GM12878 (cell line): ENCODE measurements around the gene ELMO2. TPM values are rescaled to one million over a fixed set of nuclear protein-coding genes. Genes with fewer than 3 reads are reported as not detected.
A peak's percentile ranks its signal among the peaks of the same experiment; 100 is the strongest.

Source experiments
- ATAC-seq: fragments of 200-7000 bp; cut with Tn5 transposase; 3 replicates; pipeline ENCODE4 v1.9.1; 2020; ENCODE audit warnings: mild to moderate bottlenecking, moderate library complexity
- BruUV-seq: library from RNA; stranded (reverse); fragments of 400-500 nt; replicated peaks from 2 replicates; lab custom pipeline; 2021; lab: Mats Ljungman, UMichigan
- CTCF ChIA-PET: fragments of 300-600 bp; sonication (Branson Sonifier 250); formaldehyde crosslinking; extraction: SDS; loops from one replicate; lab custom pipeline; 2021; ENCODE audit warnings: inconsistent platforms; lab: Yijun Ruan, JAX
- POLR2A ChIA-PET: fragments of 350-600 bp; formaldehyde crosslinking; extraction: SDS; loops from one replicate; lab custom pipeline; 2021; ENCODE audit warnings: inconsistent platforms; lab: Charles Lee
- RAD21 ChIA-PET: fragments of 300-600 bp; sonication (Branson Sonifier 250); formaldehyde crosslinking; loops from one replicate; lab custom pipeline; 2023; ENCODE audit warnings: antibody characterized with exemption; ENCODE audit not compliant: unreplicated experiment; lab: Charles Lee
- SMC1A ChIA-PET: fragments of 300-600 bp; sonication (Branson Sonifier 250); formaldehyde crosslinking; loops from one replicate; lab custom pipeline; 2023; ENCODE audit not compliant: unreplicated experiment, uncharacterized antibody; lab: Charles Lee
- DNase-seq: peaks from one replicate; pipeline ENCODE4 v3.0.0-alpha.2; 2011; ENCODE audit warnings: low read depth, low spot score
- FAIRE-seq: peaks from 3 replicates; lab custom pipeline; 2011; peaks lifted over from hg19 to GRCh38; lab: Jason Lieb, UNC
- H2AFZ ChIP-seq: 2 replicates; pipeline ENCODE4 v1.6.0; 2011; ENCODE audit warnings: low read depth, low read length, control low read depth; ENCODE audit not compliant: control insufficient read depth
- H3K27ac ChIP-seq: 2 replicates; pipeline ENCODE4 v1.5.1; 2011; ENCODE audit warnings: control low read depth; ENCODE audit not compliant: control insufficient read depth, insufficient read depth
- H3K27me3 ChIP-seq, 2 experiments: replicated peaks in 1 of 2; 2 replicates each; pipeline versions ENCODE4 v1.6.0 to v1.6.1; 2011; ENCODE audit warnings: low read length in 1 of 2; ENCODE audit not compliant: control insufficient read depth in 2 of 2, insufficient read depth in 2 of 2
- H3K36me3 ChIP-seq, 2 experiments: 2 replicates each; pipeline ENCODE4 v1.5.1; 2011; ENCODE audit warnings: low read length in 1 of 2; ENCODE audit not compliant: control insufficient read depth in 2 of 2, insufficient read depth in 2 of 2
- H3K4me1 ChIP-seq: 2 replicates; pipeline ENCODE4 v1.6.1; 2011; ENCODE audit warnings: mild to moderate bottlenecking, low read length, moderate library complexity, mixed read lengths; ENCODE audit not compliant: control insufficient read depth, insufficient read depth
- H3K4me2 ChIP-seq: 2 replicates; pipeline ENCODE4 v1.6.0; 2011; ENCODE audit warnings: control low read depth; ENCODE audit not compliant: control insufficient read depth, insufficient read depth
- H3K4me3 ChIP-seq: fragments of 200-600 bp; sonication (generic); 2 replicates; pipeline ENCODE4 v1.5.1; 2016
- H3K79me2 ChIP-seq: 2 replicates; pipeline ENCODE4 v1.6.0; 2011; ENCODE audit warnings: low read length; ENCODE audit not compliant: control insufficient read depth, insufficient read depth
- H3K9ac ChIP-seq: 2 replicates; pipeline ENCODE4 v1.8.0; 2011; ENCODE audit warnings: low read length, control low read depth, mixed read lengths; ENCODE audit not compliant: control insufficient read depth, insufficient read depth
- H3K9me3 ChIP-seq: replicated peaks from 3 replicates; pipeline ENCODE4 v1.5.1; 2011; ENCODE audit warnings: mild to moderate bottlenecking, low read length; ENCODE audit not compliant: control insufficient read depth, insufficient read depth
- H4K20me1 ChIP-seq: 2 replicates; pipeline ENCODE4 v1.6.0; 2011; ENCODE audit not compliant: control insufficient read depth, insufficient read depth
- BMI1 ChIP-seq: fragments of 450-650 bp; IDR thresholded peaks from 2 replicates; pipeline ENCODE4 v1.6.1; 2016; ENCODE audit warnings: mild to moderate bottlenecking, moderate library complexity, borderline replicate concordance
- POLR2A ChIP-seq: IDR thresholded peaks from 2 replicates; pipeline ENCODE4 v1.6.1; 2011; ENCODE audit warnings: low read depth, mild to moderate bottlenecking, low read length
- SRF ChIP-seq, 2 experiments: IDR thresholded peaks; 2 replicates each; pipeline ENCODE4 v1.6.1; 2011; ENCODE audit warnings: low read depth in 2 of 2, low read length in 2 of 2, mild to moderate bottlenecking in 1 of 2, moderate library complexity in 1 of 2
- WGBS: methylation state at CpG from one replicate; pipeline ENCODE4 v1.1.6; 2016; ENCODE audit warnings: low lambda C conversion rate; ENCODE audit not compliant: insufficient replicate concordance, insufficient coverage; ENCODE audit errors: missing lambda C conversion rate; 5-methylcytosine and 5-hydroxymethylcytosine counted together
- in situ Hi-C: fragments of 300-500 bp; cut with MboI; formaldehyde crosslinking; loops from 9 replicates; pipeline ENCODE4 v1.14.3; 2018; ENCODE audit warnings: mixed read lengths
- intact Hi-C: fragments of 100-400 bp; cut with micrococcal nuclease; formaldehyde crosslinking; loops from one replicate; pipeline ENCODE4 v1.14.2; 2022; ENCODE audit not compliant: unreplicated experiment
- polyA plus RNA-seq, 11 experiments: library from polyadenylated mRNA; depleted of rRNA in 4 of 11; unstranded in 6 of 11; stranded (reverse) in 5 of 11; fragments of >200 nt; fragmentation: Nextera tagmentation in 4 of 11; fragmentation: Illumina TruSeq in 1 of 11; extraction: Ambion mirVana in 4 of 11; extraction: Trizol in 1 of 11; gene quantifications; 1 replicate in 1 of 11; 2 replicates in 10 of 11; pipeline versions ENCODE4 v1.2.1 to v1.2.3, GENCODE V29; 2011 to 2016; ENCODE audit warnings: inconsistent platforms in 2 of 11, missing spikeins in 2 of 11, low read depth in 1 of 11
- total RNA-seq, 4 experiments: library from RNA; depleted of rRNA in 3 of 4; stranded (reverse); fragments of >200 nt in 3 of 4; fragmentation: Illumina TruSeq in 1 of 4; extraction: Trizol in 1 of 4; gene quantifications; 2 replicates each; pipeline versions ENCODE4 v1.2.1 to v1.2.3, GENCODE V29; 2013 to 2021

The ELMO2 gene
- total and polyA plus RNA-seq, 10 of the 15 experiments (the other 5 are each of a cell fraction or from before 2014, with no cell fraction given), result 14.2 to 40.2 (median 37.6) TPM

DNA sequence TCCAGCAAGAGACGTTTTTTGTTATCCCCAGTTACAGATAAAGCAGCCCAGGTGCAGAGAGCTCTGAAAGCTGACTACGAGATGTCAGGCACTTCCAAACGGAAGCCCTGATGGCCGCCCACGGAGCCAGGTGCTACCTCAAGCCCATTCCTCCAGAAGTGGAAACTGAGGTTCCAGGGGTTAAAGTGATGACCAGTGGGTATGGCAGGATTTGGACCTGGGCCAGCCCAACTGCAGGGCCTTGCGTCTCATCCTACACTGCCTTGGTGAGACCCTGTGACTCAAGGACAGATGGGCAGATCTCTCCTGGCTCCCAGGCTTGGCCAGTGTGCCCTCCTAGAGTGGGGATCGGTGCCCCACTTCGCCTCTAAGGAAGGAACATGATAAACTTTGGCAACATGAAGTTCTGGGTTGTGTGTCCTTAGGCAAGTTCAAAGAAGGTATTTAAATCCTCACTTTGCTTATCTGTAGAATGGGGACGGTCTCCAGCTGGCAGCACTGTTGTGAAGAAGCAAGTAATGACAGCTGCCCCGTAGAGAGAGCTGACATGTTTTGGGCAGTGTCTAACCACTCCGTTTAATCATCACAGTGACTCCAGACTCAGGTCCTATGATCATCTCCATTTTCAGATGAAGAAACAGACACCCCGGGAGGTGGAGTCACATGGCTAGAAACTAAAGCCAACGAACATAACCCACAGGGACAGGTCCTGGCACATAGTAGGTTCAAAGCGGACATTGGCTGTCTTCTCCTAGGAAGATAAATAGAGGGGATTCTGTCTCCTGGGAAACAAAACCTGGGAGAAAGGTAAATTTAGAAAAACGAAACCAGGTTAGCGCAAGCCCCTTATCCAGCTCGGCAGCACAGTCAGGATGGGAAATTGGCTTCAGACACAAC, 63.7 kb downstream of the ELMO2 start:
- Histone ChIP-seq H4K20me1 (no peaks in the 10 kb centered on the region), H2AFZ (no peak overlapping the region), H3K36me3 (no peaks in the 10 kb centered on the region), H3K27ac (no peak overlapping the region), H3K4me3 (no peak overlapping the region), H3K79me2 (no peaks in the 10 kb centered on the region), H3K4me2 (no peak overlapping the region), H3K9ac (no peak overlapping the region), H3K4me1 (no peaks in the 10 kb centered on the region), H3K27me3 (peaks cover 0 to 1% of the 10 kb centered on the region in 2 experiments; a peak in 2 of 4 replicates), H3K9me3 (no peaks in the 10 kb centered on the region)
- no TSS peak for BruUV-seq
- POLR2A ChIA-PET, result no interaction called here
- FAIRE-seq (no peak), ATAC-seq (no peak), DNase-seq (no peak)
- TF ChIP-seq BMI1, result no peak
- TF ChIP-seq POLR2A, result peak; percentile 28; the same call in 1 of the 2 replicates
- 23% methylated on average over 17 of the region's 17 CpGs for WGBS
- RAD21 ChIA-PET, result no interaction called here
- intact Hi-C loops (no loop called here), in situ Hi-C loops (no loop called here)
- CTCF ChIA-PET, result interaction anchor here (1.0 kb wide), 2 partner anchors 37 to 64 kb away, joined by 3 read pairs; partner anchors contain the start of gene ELMO2
- SMC1A ChIA-PET, result interaction anchor here (1.5 kb wide), 1 partner anchor 9 kb away, joined by 3 read pairs; no protein-coding TSS in a partner anchor

DNA sequence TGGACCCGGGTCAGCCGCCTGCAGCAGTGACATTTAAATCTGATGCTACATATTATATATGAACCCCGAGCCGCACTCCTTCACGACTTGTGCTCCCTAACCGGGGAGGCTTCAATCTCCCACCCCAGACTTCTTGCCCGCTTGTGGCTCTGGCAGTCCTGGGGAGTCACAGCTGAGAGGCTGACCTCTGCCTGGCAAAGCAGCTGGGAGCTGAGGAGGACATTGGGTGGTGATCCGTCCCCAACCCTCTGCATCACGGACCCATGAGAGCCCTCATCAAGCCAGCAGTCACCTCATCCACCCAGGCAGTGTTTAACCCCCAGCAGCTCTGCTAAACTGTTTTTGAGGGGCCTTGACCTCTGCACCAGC, 64.4 kb downstream of the ELMO2 start:
- BruUV-seq, result no TSS peak
- no peaks in the 10 kb centered on the region for H3K79me2 ChIP-seq
- no peak overlapping the region for H3K27ac ChIP-seq
- H3K4me3 ChIP-seq, result no peak overlapping the region
- no peaks in the 10 kb centered on the region for H3K36me3 ChIP-seq
- no peak overlapping the region for H3K9ac ChIP-seq
- no peak overlapping the region for H3K4me2 ChIP-seq
- ChIA-PET SMC1A (no interaction called here), RAD21 (no interaction called here), POLR2A (no interaction called here), CTCF (interaction anchor here (1.0 kb wide), 1 partner anchor 65 kb away, joined by 3 read pairs; the partner anchor contains the start of gene ELMO2)
- intact Hi-C loops, result no loop called here
- H3K27me3 ChIP-seq, result peaks cover 0 to 3% of the 10 kb centered on the region in 2 experiments; a peak in 2 of 4 replicates
- H2AFZ ChIP-seq, result no peak overlapping the region
- no peaks in the 10 kb centered on the region for H3K4me1 ChIP-seq
- in situ Hi-C loops, result no loop called here
- no peak for FAIRE-seq
- no peaks in the 10 kb centered on the region for H4K20me1 ChIP-seq
- no peak for DNase-seq
- WGBS, result 62% methylated on average over 9 of the region's 9 CpGs
- no peak; the same call in 2 of the 3 replicates for ATAC-seq
- TF ChIP-seq POLR2A (0 out of 2 replicates have a peak, but pooled peaks have one; percentile 18), SRF (IDR thresholded peaks at IDR 0.05; ENCODE audit: low read depth in 2 of 2, low read length in 2 of 2) (no peak)
- H3K9me3 ChIP-seq, result no peaks in the 10 kb centered on the region
